ENCODE results near the gene SPEF1.

The SPEF1 gene

DNA sequence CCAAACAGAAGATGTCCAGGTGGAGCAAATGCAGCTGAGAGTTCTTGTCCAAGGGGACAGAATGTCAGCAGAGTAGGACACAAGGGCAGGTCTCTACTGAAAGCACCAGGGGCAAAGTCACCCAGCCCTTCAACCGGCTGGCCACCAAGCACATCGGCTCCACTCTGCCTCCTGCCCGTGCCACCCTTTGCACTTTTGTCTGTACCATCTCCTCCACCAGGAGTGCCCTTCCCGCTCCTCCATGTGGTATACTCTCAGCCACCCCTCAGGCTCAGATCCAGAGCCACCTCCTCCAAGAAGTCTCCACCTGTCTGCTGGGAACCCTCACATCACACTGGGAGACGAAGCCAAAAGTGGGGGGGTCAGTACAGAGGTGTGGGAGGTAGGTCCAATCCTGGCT lies 52.9 kb downstream of the SPEF1 start:
- DNase-seq = no peak

Measured in NCI-H2171 treated with DMSO at 0.1 percent for 48 hours (cell line).